Endothelial cell of umbilical vein (primary cell): Measurements from ENCODE around the gene CELA3A. TPM values are rescaled to one million over a fixed set of nuclear protein-coding genes. Genes with fewer than 3 reads are reported as not detected.

Experiments
- BruUV-seq: library from RNA; stranded (reverse); fragments of 400-500 nt; replicated peaks from 2 replicates; lab custom pipeline; 2021; lab: Mats Ljungman, UMichigan
- CTCF ChIA-PET: fragments of 300-600, 350-600 bp; sonication (Branson Sonifier 250); formaldehyde crosslinking; loops from one replicate; lab custom pipeline; 2021; ENCODE audit warnings: antibody characterized with exemption, inconsistent platforms; lab: Charles Lee
- POLR2A ChIA-PET: fragments of 300-600, 350-600 bp; sonication (Branson Sonifier 250); formaldehyde crosslinking; loops from one replicate; lab custom pipeline; 2021; ENCODE audit warnings: antibody characterized with exemption, inconsistent platforms; lab: Charles Lee
- DNase-seq: peaks from one replicate; pipeline ENCODE4 v3.0.0-alpha.2; 2011; ENCODE audit warnings: low read depth, low spot score
- FAIRE-seq: peaks from 2 replicates; lab custom pipeline; 2011; peaks lifted over from hg19 to GRCh38; lab: Jason Lieb, UNC
- H2AFZ ChIP-seq: 2 replicates; pipeline ENCODE4 v1.6.0; 2012; ENCODE audit warnings: low read depth, low read length, control low read depth, inconsistent platforms
- H3K27ac ChIP-seq: 2 replicates; pipeline ENCODE4 v1.5.1; 2011; ENCODE audit warnings: low read depth, mild to moderate bottlenecking, control low read depth, low read length, moderate library complexity; ENCODE audit not compliant: insufficient read depth
- H3K27me3 ChIP-seq, 2 experiments: 2 replicates each; pipeline versions ENCODE4 v1.6.0 to v1.6.1; 2011; ENCODE audit warnings: low read length in 2 of 2, mixed read lengths in 1 of 2; ENCODE audit not compliant: control insufficient read depth in 2 of 2, insufficient read depth in 2 of 2
- H3K36me3 ChIP-seq, 2 experiments: 2 replicates in 1 of 2; 3 replicates in 1 of 2; pipeline ENCODE4 v1.5.1; 2011; ENCODE audit warnings: low read length in 2 of 2, mild to moderate bottlenecking in 1 of 2, moderate library complexity in 1 of 2; ENCODE audit not compliant: control insufficient read depth in 2 of 2, insufficient read depth in 2 of 2; ENCODE audit errors: extremely low read depth in 1 of 2
- H3K4me1 ChIP-seq: 3 replicates; pipeline ENCODE4 v1.5.1; 2011; ENCODE audit warnings: mild to moderate bottlenecking, low read length; ENCODE audit not compliant: control insufficient read depth, insufficient read depth; ENCODE audit errors: extremely low read depth
- H3K4me2 ChIP-seq: 2 replicates; pipeline ENCODE4 v1.6.1; 2011; ENCODE audit warnings: low read length, control low read depth, mixed read lengths; ENCODE audit not compliant: insufficient read depth
- H3K4me3 ChIP-seq, 3 experiments: fragments of 200-600 bp in 1 of 3; sonication (generic), shearing (Covaris generic) in 1 of 3; replicated peaks in 1 of 3; 2 replicates each; pipeline ENCODE4 v1.5.1; 2011 to 2016; ENCODE audit warnings: control low read depth in 3 of 3, low read length in 3 of 3, mild to moderate bottlenecking in 2 of 3, inconsistent platforms in 1 of 3, low read depth in 1 of 3, moderate library complexity in 1 of 3; ENCODE audit not compliant: insufficient read depth in 1 of 3
- H3K79me2 ChIP-seq: 2 replicates; pipeline ENCODE4 v1.6.0; 2012; ENCODE audit warnings: low read length, inconsistent platforms; ENCODE audit not compliant: control insufficient read depth, insufficient read depth
- H3K9ac ChIP-seq: replicated peaks from 2 replicates; pipeline ENCODE3; 2011; ENCODE audit warnings: low read length, control low read depth; ENCODE audit not compliant: insufficient read depth; ENCODE audit errors: extremely low read depth
- H3K9me1 ChIP-seq: replicated peaks from 3 replicates; pipeline ENCODE4 v1.6.0; 2011; ENCODE audit warnings: mild to moderate bottlenecking, low read length; ENCODE audit not compliant: control insufficient read depth, insufficient read depth; ENCODE audit errors: extremely low read depth
- H3K9me3 ChIP-seq: replicated peaks from 2 replicates; pipeline ENCODE4 v1.5.1; 2012; ENCODE audit warnings: low read length, inconsistent platforms; ENCODE audit not compliant: control insufficient read depth, insufficient read depth
- H4K20me1 ChIP-seq: replicated peaks from 2 replicates; pipeline ENCODE3; 2011; ENCODE audit warnings: mild to moderate bottlenecking, low read length; ENCODE audit not compliant: control insufficient read depth, insufficient read depth; ENCODE audit errors: extremely low read depth
- EZH2 ChIP-seq: IDR thresholded peaks from 2 replicates; pipeline ENCODE4 v1.6.1; 2012; ENCODE audit warnings: borderline replicate concordance, low read depth, mild to moderate bottlenecking, moderate library complexity, low read length, inconsistent platforms; ENCODE audit not compliant: severe bottlenecking
- FOS ChIP-seq: IDR thresholded peaks from 2 replicates; pipeline ENCODE4 v1.6.1; 2011; ENCODE audit warnings: mild to moderate bottlenecking, low read length, moderate library complexity, borderline replicate concordance; ENCODE audit not compliant: insufficient read depth
- GATA2 ChIP-seq: IDR thresholded peaks from 2 replicates; pipeline ENCODE4 v1.7.0; 2011; ENCODE audit warnings: low read depth, mild to moderate bottlenecking, moderate library complexity, mixed read lengths, low read length; ENCODE audit not compliant: insufficient read length, insufficient read depth
- JUN ChIP-seq: IDR thresholded peaks from 2 replicates; pipeline ENCODE4 v1.6.1; 2011; ENCODE audit warnings: borderline replicate concordance, low read depth; ENCODE audit not compliant: insufficient read length, insufficient read depth
- MYC ChIP-seq: IDR thresholded peaks from one replicate; pipeline ENCODE4 v1.6.1; 2011; ENCODE audit warnings: mild to moderate bottlenecking, low read depth, low read length
- POLR2A ChIP-seq: IDR thresholded peaks from 2 replicates; pipeline ENCODE4 v1.6.1; 2012; ENCODE audit warnings: low read depth, mild to moderate bottlenecking, control low read depth, low read length
- POLR2AphosphoS5 ChIP-seq: IDR thresholded peaks from 2 replicates; pipeline ENCODE4 v1.6.1; 2012; ENCODE audit warnings: low read depth, mild to moderate bottlenecking, control low read depth, low read length, moderate library complexity; ENCODE audit not compliant: insufficient read depth
- dilution Hi-C: fragments of 300-500 bp; cut with MboI; formaldehyde crosslinking; loops from one replicate; pipeline ENCODE4 v1.15.0; 2019; ENCODE audit warnings: low sequenced_read_pairs; ENCODE audit not compliant: extremely low pct_ligation_motif_present
- intact Hi-C: fragments of 100-400 bp; cut with micrococcal nuclease; formaldehyde crosslinking; loops from one replicate; pipeline ENCODE4 v1.10.0; 2022
- polyA plus RNA-seq, 4 experiments: library from polyadenylated mRNA; depleted of rRNA in 3 of 4; stranded (reverse) in 3 of 4; unstranded in 1 of 4; fragments of >200 nt; gene quantifications; 2 replicates each; pipeline versions ENCODE4 v1.2.1 to v1.2.3, GENCODE V29; 2011 to 2012; ENCODE audit warnings: missing spikeins in 1 of 4
- total RNA-seq: library from RNA; stranded (reverse); gene quantifications from 2 replicates; pipeline ENCODE4 v1.2.3, GENCODE V29; 2021
- TF ChIP-seq, protein P1 (sequence below): IDR thresholded peaks from 2 replicates; pipeline ENCODE4 v1.6.1; 2011; ENCODE audit not compliant: insufficient read depth, insufficient read length
- TF ChIP-seq, protein P2 (sequence below), 2 donors: IDR thresholded peaks; 1 replicate in 1 of 2; 2 replicates in 1 of 2; pipeline ENCODE4 v1.5.1; 2011; ENCODE audit warnings: low read length in 2 of 2, mild to moderate bottlenecking in 2 of 2, moderate library complexity in 2 of 2, control low read depth in 1 of 2, inconsistent platforms in 1 of 2, low read depth in 1 of 2; ENCODE audit not compliant: insufficient read depth in 1 of 2; ENCODE audit errors: extremely low read depth in 1 of 2

CELA3A gene
- total and polyA plus RNA-seq, 2 donors (not counting 3 experiments of a cell fraction or from before 2014, with no cell fraction given), result not detected

DNA sequence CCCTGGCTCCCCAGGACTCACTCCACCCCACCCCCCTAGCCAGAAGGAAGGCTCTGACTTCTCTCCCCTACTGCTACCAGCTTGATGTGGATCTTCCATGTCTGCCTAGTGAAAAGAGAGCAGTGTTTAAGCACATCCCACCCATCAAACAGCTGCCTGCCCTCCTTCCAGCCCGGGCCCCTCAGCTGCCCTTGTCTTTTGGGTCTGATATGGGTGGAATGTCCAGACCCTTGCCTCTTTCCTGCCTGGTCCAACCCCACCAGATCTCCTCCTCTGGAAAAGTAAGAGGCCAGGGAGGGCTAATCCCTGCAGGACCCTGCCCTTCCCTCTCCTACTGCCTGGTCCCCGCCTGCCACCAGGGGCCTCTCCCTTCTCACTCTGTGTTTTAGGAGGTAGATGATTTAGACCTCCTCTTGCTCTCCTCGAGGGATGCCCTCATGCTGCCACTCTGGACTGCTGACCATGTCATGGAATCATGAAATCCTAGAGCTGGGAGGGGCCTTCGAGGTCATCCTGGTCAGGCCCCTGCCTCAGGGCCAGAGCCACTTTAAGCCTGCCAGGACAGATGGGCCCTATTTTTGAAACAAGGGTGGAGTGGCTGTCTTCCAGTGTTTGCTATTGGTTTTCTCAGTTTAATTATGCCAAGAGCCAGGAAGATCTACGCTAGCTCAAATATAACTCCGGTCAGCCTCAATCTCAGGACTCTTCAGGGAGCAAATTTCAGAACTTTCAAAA, 48.5 kb upstream of the CELA3A start:
- H3K9me3 ChIP-seq, result no peaks in the 10 kb centered on the region
- FAIRE-seq (no peak), DNase-seq (no peak)
- dilution Hi-C loops, result no loop called here
- H2AFZ ChIP-seq, result no peak overlapping the region
- no peaks in the 10 kb centered on the region for H3K36me3 ChIP-seq
- H3K4me2 ChIP-seq, result no peak overlapping the region
- CTCF ChIA-PET, result interaction anchor here (1.0 to 1.5 kb wide), 4 partner anchors 8 to 53 kb away, joined by 3 to 4 read pairs (median 3); no protein-coding TSS in a partner anchor
- intact Hi-C loops, result no loop called here
- POLR2A ChIA-PET, result interaction anchor here (1.0 kb wide), 1 partner anchor 8 kb away, joined by 3 read pairs; no protein-coding TSS in a partner anchor
- H4K20me1 ChIP-seq, result no peaks in the 10 kb centered on the region
- H3K9me1 ChIP-seq, result no peaks in the 10 kb centered on the region
- H3K27me3 ChIP-seq, result no peaks in the 10 kb centered on the region
- H3K27ac ChIP-seq, result no peak overlapping the region
- H3K79me2 ChIP-seq, result no peaks in the 10 kb centered on the region
- H3K9ac ChIP-seq, result no peak overlapping the region
- no TSS peak for BruUV-seq
- H3K4me1 ChIP-seq, result peaks cover 25% of the 10 kb centered on the region
- no peak for TF ChIP-seq MYC
- TF ChIP-seq JUN, result no peak
- no peak for TF ChIP-seq POLR2AphosphoS5
- no peak for TF ChIP-seq POLR2A
- TF ChIP-seq, protein P1, sequence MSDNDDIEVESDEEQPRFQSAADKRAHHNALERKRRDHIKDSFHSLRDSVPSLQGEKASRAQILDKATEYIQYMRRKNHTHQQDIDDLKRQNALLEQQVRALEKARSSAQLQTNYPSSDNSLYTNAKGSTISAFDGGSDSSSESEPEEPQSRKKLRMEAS, result no peak
- TF ChIP-seq EZH2, result no peak
- TF ChIP-seq, protein P2, sequence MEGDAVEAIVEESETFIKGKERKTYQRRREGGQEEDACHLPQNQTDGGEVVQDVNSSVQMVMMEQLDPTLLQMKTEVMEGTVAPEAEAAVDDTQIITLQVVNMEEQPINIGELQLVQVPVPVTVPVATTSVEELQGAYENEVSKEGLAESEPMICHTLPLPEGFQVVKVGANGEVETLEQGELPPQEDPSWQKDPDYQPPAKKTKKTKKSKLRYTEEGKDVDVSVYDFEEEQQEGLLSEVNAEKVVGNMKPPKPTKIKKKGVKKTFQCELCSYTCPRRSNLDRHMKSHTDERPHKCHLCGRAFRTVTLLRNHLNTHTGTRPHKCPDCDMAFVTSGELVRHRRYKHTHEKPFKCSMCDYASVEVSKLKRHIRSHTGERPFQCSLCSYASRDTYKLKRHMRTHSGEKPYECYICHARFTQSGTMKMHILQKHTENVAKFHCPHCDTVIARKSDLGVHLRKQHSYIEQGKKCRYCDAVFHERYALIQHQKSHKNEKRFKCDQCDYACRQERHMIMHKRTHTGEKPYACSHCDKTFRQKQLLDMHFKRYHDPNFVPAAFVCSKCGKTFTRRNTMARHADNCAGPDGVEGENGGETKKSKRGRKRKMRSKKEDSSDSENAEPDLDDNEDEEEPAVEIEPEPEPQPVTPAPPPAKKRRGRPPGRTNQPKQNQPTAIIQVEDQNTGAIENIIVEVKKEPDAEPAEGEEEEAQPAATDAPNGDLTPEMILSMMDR (IDR thresholded peaks at IDR 0.05; ENCODE audit: extremely low read depth in 1 of 2, insufficient read depth in 1 of 2, low read depth in 1 of 2, low read length in 2 of 2), result no peak
- no peak for TF ChIP-seq FOS
- TF ChIP-seq GATA2, result no peak
- H3K4me3 ChIP-seq, result no peak overlapping the region
